ENCODE data around the gene DNAH14. TPM values are rescaled to one million over a fixed set of nuclear protein-coding genes. Genes with fewer than 3 reads are reported as not detected.
A peak's percentile ranks its signal among the peaks of the same experiment; 100 is the strongest.

Gene DNAH14
- total RNA-seq, 3 donors from 2014 or later = 9.2 to 12.7 (median 10.0) TPM

DNA sequence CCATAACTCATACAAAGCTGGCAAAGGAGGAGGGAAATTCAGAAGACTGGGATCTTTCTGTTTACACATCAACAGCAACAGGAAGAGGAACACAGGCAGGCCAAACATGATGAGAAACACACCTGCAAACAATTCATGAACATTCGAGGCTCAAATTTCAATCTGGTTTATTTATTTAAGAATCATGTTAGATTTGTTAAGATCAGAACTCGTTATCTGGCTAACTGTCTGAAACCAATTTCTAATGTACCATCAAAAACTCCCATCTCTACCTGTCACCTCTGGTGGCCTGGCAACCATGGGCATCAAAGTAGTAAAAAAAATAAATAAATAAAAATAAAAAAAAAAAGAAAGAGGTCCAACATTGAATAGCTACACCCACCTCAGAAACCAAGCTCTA lies 488.6 kb downstream of the DNAH14 start:
- peaks cover 25% of the 10 kb centered on the region for H3K4me1 ChIP-seq (ENCODE audit: low read depth)
- DNase-seq (no peak), ATAC-seq (no peak)
- H3K36me3 ChIP-seq (ENCODE audit: low read depth) = no peaks in the 10 kb centered on the region
- intact Hi-C loops (cut with DNase I, micrococcal nuclease) = no loop called here
- no peak for TF ChIP-seq CTCF (IDR thresholded peaks at IDR 0.05)
- H3K9me3 ChIP-seq = no peaks in the 10 kb centered on the region
- no peak overlapping the region for H3K4me3 ChIP-seq

DNA sequence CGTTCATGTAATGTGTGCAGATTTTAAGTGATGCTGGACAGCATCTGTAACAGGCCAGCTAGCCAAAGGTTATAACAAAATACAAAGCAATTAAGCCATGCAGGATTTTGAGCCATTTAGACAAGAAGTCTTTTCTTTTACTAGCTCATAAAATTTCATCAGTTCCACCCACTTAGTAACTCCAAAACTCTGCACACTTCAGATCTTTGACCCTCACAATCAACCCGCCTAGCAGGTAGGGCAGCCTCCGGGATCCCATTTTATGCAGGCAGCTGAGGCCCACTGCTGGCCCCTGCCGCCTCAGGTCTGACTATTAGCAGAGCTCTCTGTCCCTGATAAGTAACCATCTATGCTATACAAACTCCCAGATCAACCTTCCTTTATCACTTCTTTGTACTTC lies 489.1 kb downstream of the DNAH14 start:
- ATAC-seq (peak; percentile 87), DNase-seq (peak; percentile 66 to 78 (median 76))
- no peaks in the 10 kb centered on the region for H3K9me3 ChIP-seq
- H3K4me3 ChIP-seq = no peak overlapping the region
- peaks cover 31% of the 10 kb centered on the region for H3K4me1 ChIP-seq (ENCODE audit: low read depth)
- no peak for TF ChIP-seq CTCF (IDR thresholded peaks at IDR 0.05)
- intact Hi-C loops (cut with DNase I, micrococcal nuclease) = no loop called here
- no peaks in the 10 kb centered on the region for H3K36me3 ChIP-seq (ENCODE audit: low read depth)

- Histone ChIP-seq H3K36me3 (ENCODE audit: low read depth) (no peaks in the 10 kb centered on the region), H3K4me3 (no peak overlapping the region), H3K4me1 (ENCODE audit: low read depth) (peaks cover 51% of the 10 kb centered on the region), H3K9me3 (no peaks in the 10 kb centered on the region)
- no peak for ATAC-seq
- no peak for TF ChIP-seq CTCF (IDR thresholded peaks at IDR 0.05)
- no peak for DNase-seq
- intact Hi-C loops (cut with DNase I, micrococcal nuclease) = no loop called here
Observed at GRCh38 chr1:225422031-225422605, 492.6 kb downstream of the DNAH14 start.

DNA sequence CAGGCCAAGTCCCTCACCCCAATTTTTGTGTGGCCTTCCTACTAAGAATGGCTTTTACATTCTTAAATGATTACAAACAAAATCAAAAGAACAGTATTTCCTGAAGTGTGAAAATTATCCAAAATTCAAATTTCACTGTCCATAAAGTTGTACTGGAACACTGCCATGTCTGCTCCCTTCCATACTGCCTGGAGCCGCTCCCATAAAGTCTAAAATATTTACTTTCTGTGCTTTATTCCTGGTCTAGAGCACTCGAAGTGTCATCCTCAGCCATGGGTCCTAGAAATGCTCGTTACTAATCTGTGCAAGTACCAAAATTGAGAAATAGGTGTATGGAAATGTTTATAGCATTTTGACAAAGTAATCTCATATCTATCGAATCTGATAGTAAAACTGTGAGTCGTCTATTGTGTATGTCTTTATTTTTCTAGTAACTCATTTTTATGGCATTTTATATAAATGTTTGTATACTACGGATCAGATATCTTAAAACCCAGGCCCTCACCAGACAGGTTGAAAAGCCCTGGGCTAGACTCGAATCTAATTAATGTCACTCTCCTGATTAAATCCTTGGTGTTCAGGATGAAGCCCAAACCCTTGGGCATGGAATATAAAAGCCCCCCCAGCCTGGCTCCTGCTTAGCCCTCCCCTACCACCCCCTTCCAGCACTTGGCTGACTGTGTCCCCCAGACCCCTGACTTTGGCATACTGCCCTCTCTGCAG lies 493.5 kb downstream of the DNAH14 start:
- DNase-seq (no peak), ATAC-seq (no peak)
- no peaks in the 10 kb centered on the region for H3K9me3 ChIP-seq
- no peaks in the 10 kb centered on the region for H3K36me3 ChIP-seq (ENCODE audit: low read depth)
- no peak overlapping the region for H3K4me3 ChIP-seq
- no peak for TF ChIP-seq CTCF (IDR thresholded peaks at IDR 0.05)
- intact Hi-C loops (cut with DNase I, micrococcal nuclease) = no loop called here
- H3K4me1 ChIP-seq (ENCODE audit: low read depth) = peaks cover 51% of the 10 kb centered on the region

GRCh38 chr1:225423518-225423855 lies 494.0 kb downstream of the DNAH14 start:
- Histone ChIP-seq H3K36me3 (ENCODE audit: low read depth) (no peaks in the 10 kb centered on the region), H3K4me1 (ENCODE audit: low read depth) (peaks cover 47% of the 10 kb centered on the region), H3K9me3 (no peaks in the 10 kb centered on the region), H3K4me3 (no peak overlapping the region)
- intact Hi-C loops (cut with DNase I, micrococcal nuclease) = no loop called here
- ATAC-seq = no peak
- no peak for DNase-seq
- no peak for TF ChIP-seq CTCF (IDR thresholded peaks at IDR 0.05)
